Activated CD4-positive, alpha-beta T cell treated with anti-CD3 and anti-CD28 coated beads for 36 hours (primary cell): ENCODE measurements around the gene GULP1. TPM values are rescaled to one million over a fixed set of nuclear protein-coding genes. Genes with fewer than 3 reads are reported as not detected.
"Not testable (repeated sequence)": the region's sequence is repeated elsewhere in the genome, so short reads cannot be mapped to it uniquely, and the experiment has no call there.

ENCODE experiments used
- ATAC-seq: fragments of 200-7000 bp; cut with Tn5 transposase; one replicate; pipeline ENCODE4 v1.10.0; 2021; ENCODE audit warnings: mild to moderate bottlenecking, moderate library complexity
- CTCF ChIA-PET: fragments of 350-600 bp; sonication (Branson Sonifier 250); formaldehyde crosslinking; loops from one replicate; lab custom pipeline; 2021; ENCODE audit warnings: antibody characterized with exemption; lab: Charles Lee
- POLR2A ChIA-PET: fragments of 350-600 bp; sonication (Branson Sonifier 250); formaldehyde crosslinking; loops from one replicate; lab custom pipeline; 2021; ENCODE audit warnings: antibody characterized with exemption, inconsistent platforms; lab: Charles Lee
- DNase-seq: peaks from one replicate; pipeline ENCODE4 v3.0.0-alpha.2; 2020
- H3K27ac Mint-ChIP-seq: one replicate; pipeline ENCODE4 v1.8.0; 2021; ENCODE audit warnings: mixed read lengths
- H3K27me3 Mint-ChIP-seq: one replicate; pipeline ENCODE4 v1.8.0; 2021; ENCODE audit warnings: mixed read lengths
- H3K36me3 Mint-ChIP-seq: one replicate; pipeline ENCODE4 v1.8.0; 2021; ENCODE audit warnings: low read depth, mixed read lengths
- H3K4me1 Mint-ChIP-seq: one replicate; pipeline ENCODE4 v1.8.0; 2021; ENCODE audit warnings: mixed read lengths
- H3K4me3 Mint-ChIP-seq: one replicate; pipeline ENCODE4 v1.8.0; 2021; ENCODE audit warnings: mild to moderate bottlenecking, moderate library complexity, mixed read lengths
- H3K9me3 Mint-ChIP-seq: one replicate; pipeline ENCODE4 v1.8.0; 2021; ENCODE audit warnings: low read depth, mixed read lengths
- intact Hi-C, 2 experiments: fragments of 100-400 bp; cut with DNase I in 1 of 2; cut with micrococcal nuclease in 1 of 2; formaldehyde crosslinking; loops; one replicate each; pipeline versions ENCODE4 v1.14.2 to v1.15.1; 2022 to 2024; cut with DNase I, micrococcal nuclease
- total RNA-seq, 2 experiments: library from RNA; stranded (reverse); gene quantifications; one replicate each; pipeline ENCODE4 v1.2.3, GENCODE V29; 2021

The GULP1 gene
- total RNA-seq, 2 experiments from 2014 or later = not detected

DNA sequence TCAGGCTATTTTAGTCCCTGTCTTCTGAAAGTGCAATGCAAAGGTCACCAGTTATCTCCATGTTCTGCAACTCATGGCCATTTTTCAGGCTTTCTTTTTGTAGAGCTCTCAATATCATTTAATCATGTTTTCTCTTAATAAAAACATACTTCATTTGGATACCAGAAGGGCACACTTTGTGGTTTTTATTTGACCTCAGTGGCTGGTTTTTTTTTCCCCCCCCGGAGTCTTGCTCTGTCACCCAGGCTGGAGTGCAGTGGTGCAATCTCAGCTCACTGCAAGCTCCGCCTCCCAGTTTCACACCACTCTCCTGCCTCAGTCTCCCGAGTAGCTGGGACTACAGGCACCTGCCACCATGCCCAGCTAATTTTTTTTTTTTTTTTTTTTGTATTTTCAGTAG, 174.4 kb downstream of the GULP1 start:
- POLR2A ChIA-PET = interaction anchor here (0.8 kb wide), 1 partner anchor 879 kb away, joined by 8 read pairs; no protein-coding TSS in a partner anchor
- ATAC-seq, H3K4me1 Mint-ChIP-seq, DNase-seq, H3K27me3 Mint-ChIP-seq, intact Hi-C loops, CTCF ChIA-PET, H3K27ac Mint-ChIP-seq, H3K9me3 Mint-ChIP-seq, H3K36me3 Mint-ChIP-seq, H3K4me3 Mint-ChIP-seq: not testable (repeated sequence)

DNA sequence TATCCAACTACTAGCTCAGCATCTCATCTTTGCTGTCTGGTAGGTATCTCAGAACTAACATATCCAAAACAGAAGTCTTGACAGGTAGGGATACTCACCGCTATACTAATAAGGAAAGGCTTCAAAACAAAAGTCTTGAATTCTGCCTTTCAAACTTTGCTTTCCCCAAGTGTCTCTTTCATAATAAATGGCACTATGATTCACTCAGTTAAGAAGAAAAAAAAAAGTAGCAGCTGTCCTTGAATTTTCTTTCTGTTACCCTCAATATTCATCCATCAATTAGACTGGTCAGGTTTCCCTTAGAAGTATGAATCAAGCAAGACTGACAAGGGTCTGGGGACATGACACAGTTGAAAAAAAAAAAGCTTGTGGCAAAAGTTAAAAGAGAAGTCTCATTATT, 175.1 kb downstream of the GULP1 start:
- no peak overlapping the region for H3K27ac Mint-ChIP-seq
- H3K9me3 Mint-ChIP-seq = no peaks in the 10 kb centered on the region
- H3K36me3 Mint-ChIP-seq = no peaks in the 10 kb centered on the region
- intact Hi-C loops = no loop called here
- H3K4me1 Mint-ChIP-seq = no peaks in the 10 kb centered on the region
- CTCF ChIA-PET = interaction anchor here (0.6 kb wide), 1 partner anchor 900 kb away, joined by 3 read pairs; no protein-coding TSS in a partner anchor
- H3K27me3 Mint-ChIP-seq = no peaks in the 10 kb centered on the region
- POLR2A ChIA-PET = no interaction called here
- DNase-seq (no peak), ATAC-seq (no peak)
- H3K4me3 Mint-ChIP-seq = no peak overlapping the region

DNA sequence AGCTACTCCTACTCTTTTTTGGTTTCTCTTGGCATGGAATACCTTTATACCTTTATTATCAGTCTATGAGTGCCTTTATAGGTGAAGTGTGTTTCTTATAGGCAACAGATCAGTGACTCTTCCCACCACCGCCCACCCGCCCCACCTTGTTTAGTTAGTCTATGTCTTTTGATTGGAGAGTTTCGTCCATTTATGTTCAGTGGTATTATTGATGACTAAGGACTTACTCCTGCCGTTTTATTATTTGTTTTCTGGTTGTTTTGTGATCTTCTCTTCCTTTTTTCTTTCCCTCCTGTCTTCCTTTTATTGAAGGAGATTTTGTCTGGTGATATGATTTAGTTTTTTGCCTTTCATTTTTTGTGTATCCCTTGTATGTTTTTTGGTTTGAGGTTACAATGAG, 179.5 kb downstream of the GULP1 start:
- ChIA-PET POLR2A (no interaction called here), CTCF (no interaction called here)
- Mint-ChIP-seq H3K27ac (no peak overlapping the region), H3K4me3 (no peak overlapping the region), H3K36me3 (no peaks in the 10 kb centered on the region), H3K27me3 (peaks cover 2% of the 10 kb centered on the region), H3K9me3 (no peaks in the 10 kb centered on the region), H3K4me1 (no peaks in the 10 kb centered on the region)
- no peak for DNase-seq
- ATAC-seq = no peak
- intact Hi-C loops = no loop called here

DNA sequence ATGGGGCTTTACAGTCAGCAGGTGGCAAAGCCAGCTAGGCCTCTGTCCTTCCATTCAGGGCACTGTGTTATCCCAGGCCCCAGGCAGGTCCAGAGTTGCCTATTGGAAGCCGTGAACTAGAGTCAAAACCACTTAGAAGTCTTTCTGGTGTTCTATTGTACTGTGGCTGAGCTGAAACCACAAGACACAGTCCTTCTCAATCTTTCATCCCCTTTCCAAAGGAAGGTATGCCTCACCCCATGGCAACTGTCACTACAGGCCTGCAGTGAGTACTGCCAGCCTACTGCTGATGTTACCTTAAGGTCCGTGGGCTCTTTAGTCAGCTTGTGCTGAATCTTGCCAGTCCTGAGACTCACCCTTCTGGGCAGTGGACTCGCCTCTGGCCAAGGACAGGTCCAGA, 181.6 kb downstream of the GULP1 start:
- CTCF ChIA-PET = interaction anchor here (0.8 kb wide), 1 partner anchor 8 kb away, joined by 7 read pairs; no protein-coding TSS in a partner anchor
- H3K4me3 Mint-ChIP-seq = no peak overlapping the region
- POLR2A ChIA-PET = no interaction called here
- H3K9me3 Mint-ChIP-seq = no peaks in the 10 kb centered on the region
- intact Hi-C loops = no loop called here
- H3K27me3 Mint-ChIP-seq = peaks cover 2% of the 10 kb centered on the region
- no peaks in the 10 kb centered on the region for H3K4me1 Mint-ChIP-seq
- no peaks in the 10 kb centered on the region for H3K36me3 Mint-ChIP-seq
- no peak overlapping the region for H3K27ac Mint-ChIP-seq
- ATAC-seq (no peak), DNase-seq (no peak)

DNA sequence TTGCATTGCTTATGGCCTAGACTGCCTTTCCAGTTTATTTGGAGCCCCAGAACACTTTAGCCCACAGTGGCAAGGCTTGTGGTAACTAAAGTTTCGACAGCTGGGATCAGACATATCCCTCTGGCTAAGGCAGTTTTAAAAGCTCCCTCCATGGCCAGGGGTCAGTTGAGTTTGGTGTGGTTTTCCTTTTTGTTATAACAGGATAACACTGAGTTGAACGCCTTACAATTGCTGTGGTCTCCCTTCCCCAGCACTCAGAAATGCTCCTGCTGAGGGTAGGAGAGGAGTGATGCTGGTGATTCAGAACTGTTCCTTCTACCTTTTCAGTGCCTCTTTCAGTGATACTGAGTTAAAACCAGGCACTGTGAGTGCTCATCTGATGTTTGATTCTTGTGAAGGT, 182.6 kb downstream of the GULP1 start:
- CTCF ChIA-PET = no interaction called here
- Mint-ChIP-seq H3K27ac (no peak overlapping the region), H3K9me3 (no peaks in the 10 kb centered on the region), H3K36me3 (no peaks in the 10 kb centered on the region), H3K4me1 (no peaks in the 10 kb centered on the region), H3K27me3 (peaks cover 2% of the 10 kb centered on the region), H3K4me3 (no peak overlapping the region)
- ATAC-seq = no peak
- intact Hi-C loops = no loop called here
- POLR2A ChIA-PET = no interaction called here
- no peak for DNase-seq

DNA sequence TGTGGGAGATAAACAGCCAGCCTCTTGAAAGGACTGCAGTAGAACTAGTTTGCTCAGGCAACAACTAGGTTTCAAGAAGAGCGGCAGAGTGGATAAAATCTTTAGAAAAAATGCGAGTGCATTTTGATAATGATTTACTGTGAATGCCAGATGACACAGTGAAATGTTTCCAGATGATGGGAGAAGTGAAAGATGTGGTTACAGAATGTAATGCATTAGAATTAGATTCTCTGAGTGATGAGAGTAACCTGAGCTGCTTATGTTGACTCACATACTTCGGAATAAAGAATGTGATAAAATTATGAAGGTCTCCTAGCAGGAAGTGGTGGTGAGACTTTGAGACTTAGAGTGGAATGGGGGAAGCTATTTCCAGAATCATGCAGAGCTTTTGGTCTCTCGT, 184.3 kb downstream of the GULP1 start:
- intact Hi-C loops = no loop called here
- H3K4me3 Mint-ChIP-seq = no peak overlapping the region
- ATAC-seq = no peak
- no peaks in the 10 kb centered on the region for H3K9me3 Mint-ChIP-seq
- no peaks in the 10 kb centered on the region for H3K36me3 Mint-ChIP-seq
- peaks cover 2% of the 10 kb centered on the region for H3K27me3 Mint-ChIP-seq
- no peak for DNase-seq
- no peaks in the 10 kb centered on the region for H3K4me1 Mint-ChIP-seq
- ChIA-PET CTCF (no interaction called here), POLR2A (no interaction called here)
- no peak overlapping the region for H3K27ac Mint-ChIP-seq

DNA sequence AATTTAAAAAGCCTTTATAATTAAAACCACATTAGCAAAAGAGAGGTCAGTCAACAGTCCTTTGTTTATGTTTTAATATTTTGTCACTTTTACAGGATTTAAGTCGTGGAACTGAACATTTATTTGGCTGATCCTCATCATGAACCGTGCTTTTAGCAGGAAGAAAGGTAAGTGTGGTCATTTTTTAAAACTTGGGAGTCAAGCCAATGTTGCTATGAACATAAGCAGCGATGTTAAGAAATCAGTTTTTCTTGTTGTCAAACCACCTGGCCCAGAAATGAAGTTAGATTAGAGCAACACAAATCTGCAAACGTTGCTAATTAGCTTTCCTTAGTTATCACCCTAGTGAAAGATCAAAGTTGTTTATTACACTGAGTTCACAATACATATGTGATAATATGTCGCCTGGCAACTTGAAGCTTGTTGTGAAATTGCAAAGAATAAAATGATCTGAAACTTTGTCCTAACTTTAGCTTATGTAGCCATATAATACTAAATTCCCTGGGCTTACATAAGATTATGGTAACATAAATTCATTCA, 186.0 kb downstream of the GULP1 start:
- no peak overlapping the region for H3K4me3 Mint-ChIP-seq
- H3K4me1 Mint-ChIP-seq = no peaks in the 10 kb centered on the region
- H3K9me3 Mint-ChIP-seq = no peaks in the 10 kb centered on the region
- no peaks in the 10 kb centered on the region for H3K36me3 Mint-ChIP-seq
- ChIA-PET CTCF (no interaction called here), POLR2A (no interaction called here)
- ATAC-seq = no peak
- H3K27ac Mint-ChIP-seq = no peak overlapping the region
- intact Hi-C loops = no loop called here
- DNase-seq = no peak
- H3K27me3 Mint-ChIP-seq = peaks cover 4% of the 10 kb centered on the region

DNA sequence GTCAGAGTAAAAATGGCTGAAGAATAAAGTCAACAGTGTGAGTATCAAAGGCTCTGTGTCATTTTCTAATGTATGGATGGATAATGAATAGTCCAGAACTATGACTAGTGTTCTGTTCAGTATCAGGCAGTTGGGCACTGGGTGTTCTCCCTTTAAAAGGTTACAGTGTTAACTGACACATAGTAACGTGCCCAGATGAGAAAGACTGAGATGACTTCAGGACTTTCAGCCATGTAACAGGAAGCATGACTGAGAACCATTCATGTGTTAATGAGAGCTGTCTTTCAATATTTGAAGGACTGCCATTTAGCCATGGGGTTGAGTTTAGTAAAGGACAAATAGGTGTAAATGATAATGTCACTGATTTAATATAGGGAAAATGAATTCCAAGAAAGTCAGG, 187.1 kb downstream of the GULP1 start:
- DNase-seq (no peak), ATAC-seq (peak; percentile 74)
- Mint-ChIP-seq H3K4me1 (no peaks in the 10 kb centered on the region), H3K27ac (no peak overlapping the region), H3K4me3 (no peak overlapping the region), H3K27me3 (peaks cover 4% of the 10 kb centered on the region), H3K36me3 (no peaks in the 10 kb centered on the region), H3K9me3 (no peaks in the 10 kb centered on the region)
- intact Hi-C loops = no loop called here
- ChIA-PET POLR2A (no interaction called here), CTCF (no interaction called here)

DNA sequence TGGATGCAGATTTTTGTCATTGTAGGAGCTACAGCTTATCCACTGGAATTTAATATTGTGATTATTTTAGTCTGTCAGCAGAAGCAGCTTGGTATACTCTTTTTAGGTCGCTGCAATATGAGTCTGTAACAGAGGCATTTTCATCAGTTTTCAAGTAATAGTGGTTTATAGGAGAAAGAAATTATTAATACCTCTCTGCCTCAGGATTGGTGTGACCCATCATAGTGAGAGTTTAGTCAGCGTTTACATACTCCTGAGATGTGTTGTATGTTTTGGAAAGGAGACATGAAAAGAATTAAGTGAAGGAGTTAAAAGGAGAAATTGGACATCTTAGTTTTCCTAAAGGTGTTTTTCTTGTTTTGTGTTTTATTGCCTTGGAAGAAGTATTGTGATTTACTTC, 189.8 kb downstream of the GULP1 start:
- H3K4me3 Mint-ChIP-seq = no peak overlapping the region
- CTCF ChIA-PET = no interaction called here
- H3K36me3 Mint-ChIP-seq = no peaks in the 10 kb centered on the region
- no peaks in the 10 kb centered on the region for H3K4me1 Mint-ChIP-seq
- ATAC-seq = no peak
- H3K27me3 Mint-ChIP-seq = peaks cover 2% of the 10 kb centered on the region
- no peaks in the 10 kb centered on the region for H3K9me3 Mint-ChIP-seq
- intact Hi-C loops = no loop called here
- no peak overlapping the region for H3K27ac Mint-ChIP-seq
- POLR2A ChIA-PET = no interaction called here
- no peak for DNase-seq

DNA sequence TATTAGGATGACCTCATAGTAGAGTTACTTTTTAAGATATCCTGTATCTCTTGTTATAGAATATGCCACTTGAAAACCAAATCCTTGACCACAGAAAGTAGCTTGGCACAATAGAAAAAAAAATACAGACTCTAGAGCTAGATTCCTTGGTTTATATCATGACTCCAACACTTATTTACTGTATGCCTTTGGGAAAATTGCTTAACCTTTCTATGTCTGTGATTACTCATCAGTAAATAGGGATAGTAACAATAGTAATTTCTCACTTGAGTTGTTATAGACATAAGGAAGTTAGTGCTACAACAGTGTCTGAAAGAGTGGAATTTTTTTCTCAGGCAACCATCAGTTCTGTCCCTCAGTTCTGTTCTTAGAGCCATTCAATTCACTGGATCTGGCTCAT, 193.8 kb downstream of the GULP1 start:
- intact Hi-C loops = no loop called here
- DNase-seq = no peak
- Mint-ChIP-seq H3K27ac (no peak overlapping the region), H3K4me1 (no peaks in the 10 kb centered on the region), H3K9me3 (no peaks in the 10 kb centered on the region), H3K27me3 (peaks cover 2% of the 10 kb centered on the region), H3K36me3 (no peaks in the 10 kb centered on the region), H3K4me3 (no peak overlapping the region)
- ChIA-PET CTCF (no interaction called here), POLR2A (no interaction called here)
- ATAC-seq = no peak

DNA sequence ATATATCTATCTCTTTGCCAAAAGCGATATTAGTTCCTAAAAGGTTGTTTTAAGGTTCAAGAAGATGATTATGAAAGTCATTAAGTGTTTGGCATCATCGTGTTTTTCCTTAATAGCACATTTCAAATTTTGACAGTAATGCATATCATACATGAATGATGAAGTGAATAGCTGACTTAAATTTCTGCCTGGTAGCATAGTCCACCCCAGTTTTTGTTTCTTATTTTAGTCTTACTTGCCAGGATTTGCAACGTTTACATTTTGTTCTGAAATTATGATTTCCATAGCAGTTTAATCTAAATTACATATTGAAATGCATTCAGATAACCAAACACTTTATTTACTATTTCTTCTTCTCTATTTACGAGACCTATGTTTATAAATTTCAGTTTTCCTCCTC, 201.1 kb downstream of the GULP1 start:
- CTCF ChIA-PET = no interaction called here
- no peak overlapping the region for H3K4me3 Mint-ChIP-seq

DNA sequence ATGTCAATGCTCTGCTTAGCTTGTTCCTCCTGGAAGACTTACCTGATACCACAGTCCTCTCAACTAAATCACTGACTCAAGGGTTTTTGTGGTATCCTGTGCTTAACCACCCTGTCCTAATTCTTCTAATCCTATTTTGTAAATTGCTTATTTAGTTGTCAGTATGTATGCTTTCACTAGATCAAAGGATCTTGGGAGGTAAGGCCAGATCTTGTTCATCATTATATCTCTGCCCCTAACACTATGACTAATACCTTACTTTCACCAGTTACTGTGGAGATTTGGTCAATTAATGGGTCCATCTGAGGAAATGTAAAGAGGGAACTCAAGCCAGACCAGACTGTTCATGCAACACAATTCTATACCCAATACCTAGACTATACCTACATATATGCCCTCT, 203.2 kb downstream of the GULP1 start:
- no peaks in the 10 kb centered on the region for H3K9me3 Mint-ChIP-seq
- H3K27ac Mint-ChIP-seq = no peak overlapping the region
- POLR2A ChIA-PET = no interaction called here
- ATAC-seq (no peak), DNase-seq (no peak)
- CTCF ChIA-PET = interaction anchor here (0.7 kb wide), 1 partner anchor 19 kb away, joined by 3 read pairs; no protein-coding TSS in a partner anchor
- no peaks in the 10 kb centered on the region for H3K36me3 Mint-ChIP-seq
- no peaks in the 10 kb centered on the region for H3K27me3 Mint-ChIP-seq
- no peaks in the 10 kb centered on the region for H3K4me1 Mint-ChIP-seq
- intact Hi-C loops = no loop called here
- H3K4me3 Mint-ChIP-seq = no peak overlapping the region

More for the DNA sequence above, 201.1 kb downstream of the GULP1 start:
- Mint-ChIP-seq H3K4me1 (no peaks in the 10 kb centered on the region), H3K27ac (no peak overlapping the region), H3K36me3 (no peaks in the 10 kb centered on the region), H3K9me3 (no peaks in the 10 kb centered on the region), H3K27me3 (no peaks in the 10 kb centered on the region)
- intact Hi-C loops = no loop called here
- POLR2A ChIA-PET = no interaction called here
- ATAC-seq (no peak), DNase-seq (no peak)
